A673 (cell line): ENCODE data around the gene IQCH. TPM values are rescaled to one million over a fixed set of nuclear protein-coding genes. Genes with fewer than 3 reads are reported as not detected.

Experiments used
- BruUV-seq: library from RNA; stranded (reverse); fragments of 400-500 nt; replicated peaks from 2 replicates; lab custom pipeline; 2021; lab: Mats Ljungman, UMichigan
- CTCF ChIA-PET: fragments of 300-600 bp; sonication (Branson Sonifier 250); formaldehyde crosslinking; loops from one replicate; lab custom pipeline; 2022; ENCODE audit warnings: antibody characterized with exemption; lab: Charles Lee
- POLR2A ChIA-PET: fragments of 300-600 bp; sonication (Branson Sonifier 250); formaldehyde crosslinking; loops from one replicate; lab custom pipeline; 2022; ENCODE audit warnings: antibody characterized with exemption; ENCODE audit not compliant: low non-redundant PET; lab: Charles Lee
- DNase-seq: peaks from one replicate; pipeline ENCODE4 v3.0.0-alpha.2; 2015; ENCODE audit warnings: low spot score
- H3K27ac ChIP-seq: fragments of 200-600 bp; sonication (generic); 2 replicates; pipeline ENCODE4 v1.5.1; 2016; ENCODE audit warnings: mixed run types, low read depth, mild to moderate bottlenecking, mixed read lengths, antibody characterized with exemption, low read length; ENCODE audit not compliant: poor library complexity, severe bottlenecking
- H3K27me3 ChIP-seq: fragments of 200-600 bp; sonication (generic); replicated peaks from 2 replicates; pipeline ENCODE4 v1.6.1; 2017; ENCODE audit warnings: mixed run types, low read depth, mild to moderate bottlenecking, mixed read lengths, antibody characterized with exemption, low read length; ENCODE audit not compliant: insufficient read depth, poor library complexity
- H3K36me3 ChIP-seq: fragments of 200-600 bp; sonication (generic); 2 replicates; pipeline ENCODE4 v1.6.1; 2016; ENCODE audit warnings: mixed run types, mild to moderate bottlenecking, mixed read lengths, antibody characterized with exemption, low read length; ENCODE audit not compliant: insufficient read depth, poor library complexity, severe bottlenecking
- H3K4me1 ChIP-seq: fragments of 200-600 bp; sonication (generic); 2 replicates; pipeline ENCODE4 v1.6.1; 2017; ENCODE audit warnings: mixed run types, mild to moderate bottlenecking, mixed read lengths, antibody characterized with exemption, low read length; ENCODE audit not compliant: insufficient read depth, poor library complexity, severe bottlenecking
- H3K4me3 ChIP-seq: fragments of 200-600 bp; sonication (generic); 2 replicates; pipeline ENCODE4 v1.5.1; 2016; ENCODE audit warnings: low read depth, mixed run types, mild to moderate bottlenecking, mixed read lengths, low read length; ENCODE audit not compliant: poor library complexity, severe bottlenecking
- H3K9me3 ChIP-seq: fragments of 200-600 bp; sonication (generic); 2 replicates; pipeline ENCODE4 v1.6.1; 2016; ENCODE audit warnings: mixed run types, low read depth, mild to moderate bottlenecking, mixed read lengths, antibody characterized with exemption, low read length; ENCODE audit not compliant: poor library complexity, severe bottlenecking
- CTCF ChIP-seq: fragments of 300-800, 200-600 bp; sonication (generic); conservative IDR thresholded peaks from 2 replicates; pipeline ENCODE4 v1.5.1; 2017; ENCODE audit warnings: low read depth, mild to moderate bottlenecking, antibody characterized with exemption, low read length, moderate library complexity, mixed read lengths
- EZH2 ChIP-seq: fragments of 200-600 bp; sonication (generic); IDR thresholded peaks from 2 replicates; pipeline ENCODE4 v1.6.1; 2017; ENCODE audit warnings: borderline replicate concordance, low read depth, mild to moderate bottlenecking, mixed read lengths, antibody characterized with exemption, low read length; ENCODE audit not compliant: poor library complexity, severe bottlenecking
- intact Hi-C: fragments of 100-400 bp; cut with micrococcal nuclease; formaldehyde crosslinking; loops from one replicate; pipeline ENCODE4 v1.10.0; 2022; ENCODE audit not compliant: unreplicated experiment
- total RNA-seq: library from RNA; stranded (reverse); gene quantifications from 2 replicates; pipeline ENCODE4 v1.2.3, GENCODE V29; 2021

The IQCH gene
- total RNA-seq, 1 experiment from 2014 or later = 1.7 TPM

GRCh38 chr15:67458331-67459029 is 203.9 kb downstream of the IQCH start:
- TF ChIP-seq CTCF (no peak), EZH2 (no peak)
- H3K27ac ChIP-seq = no peak overlapping the region
- ChIA-PET CTCF (no interaction called here), POLR2A (no interaction called here)
- BruUV-seq = no TSS peak
- no peak overlapping the region for H3K4me3 ChIP-seq
- no peaks in the 10 kb centered on the region for H3K36me3 ChIP-seq
- intact Hi-C loops = no loop called here
- peaks cover 3% of the 10 kb centered on the region for H3K4me1 ChIP-seq
- no peaks in the 10 kb centered on the region for H3K27me3 ChIP-seq
- no peaks in the 10 kb centered on the region for H3K9me3 ChIP-seq
- no peak for DNase-seq

DNA sequence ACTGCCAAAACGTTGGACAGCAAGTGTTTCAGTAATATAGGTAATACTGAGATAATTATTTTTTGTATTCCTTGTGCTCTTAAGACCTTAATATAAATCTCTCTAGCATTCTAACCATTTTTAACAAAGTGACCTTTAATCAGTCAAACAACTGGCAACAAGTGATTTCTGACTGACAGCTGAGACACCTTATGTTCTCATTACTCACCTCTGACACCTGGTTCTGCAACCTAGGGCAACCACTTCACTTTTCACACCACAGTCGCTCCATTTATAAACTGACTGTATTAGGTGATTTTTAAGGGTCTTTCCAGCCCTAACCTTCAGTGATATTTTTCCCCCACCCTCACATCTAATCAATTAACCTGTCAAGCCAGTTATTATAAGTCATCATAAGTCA is 205.9 kb downstream of the IQCH start:
- peaks cover 3% of the 10 kb centered on the region for H3K4me1 ChIP-seq
- BruUV-seq = no TSS peak
- TF ChIP-seq EZH2 (no peak), CTCF (no peak)
- DNase-seq = no peak
- intact Hi-C loops = no loop called here
- POLR2A ChIA-PET = no interaction called here
- no peaks in the 10 kb centered on the region for H3K27me3 ChIP-seq
- H3K4me3 ChIP-seq = no peak overlapping the region
- CTCF ChIA-PET = no interaction called here
- H3K9me3 ChIP-seq = no peaks in the 10 kb centered on the region
- no peaks in the 10 kb centered on the region for H3K36me3 ChIP-seq
- no peak overlapping the region for H3K27ac ChIP-seq

DNA sequence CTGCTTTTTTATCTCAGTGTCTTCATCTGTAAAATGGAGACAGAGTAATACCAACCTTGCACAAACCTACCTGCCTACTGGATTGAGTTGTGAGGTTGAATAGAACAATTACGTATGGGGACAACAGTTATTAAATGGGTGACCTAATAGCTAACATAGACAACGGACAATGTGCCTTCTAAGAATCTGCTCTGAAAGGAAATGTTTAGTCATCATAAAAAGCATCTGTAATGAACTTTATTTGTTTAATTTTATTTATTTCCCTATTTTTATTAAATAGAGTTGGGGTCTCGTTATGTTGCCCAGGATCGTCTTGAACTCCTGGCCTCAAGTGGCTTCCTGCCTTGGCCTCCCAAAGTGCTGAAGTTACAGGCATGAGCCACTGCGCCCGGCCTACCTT is 207.1 kb downstream of the IQCH start:
- ChIA-PET POLR2A (no interaction called here), CTCF (no interaction called here)
- no peak for DNase-seq
- no peak overlapping the region for H3K27ac ChIP-seq
- no peaks in the 10 kb centered on the region for H3K36me3 ChIP-seq
- no peak overlapping the region for H3K4me3 ChIP-seq
- H3K9me3 ChIP-seq = no peaks in the 10 kb centered on the region
- no TSS peak for BruUV-seq
- TF ChIP-seq EZH2 = no peak
- no peak for TF ChIP-seq CTCF
- no peaks in the 10 kb centered on the region for H3K27me3 ChIP-seq
- intact Hi-C loops = no loop called here
- peaks cover 3% of the 10 kb centered on the region for H3K4me1 ChIP-seq
